GM18520 (cell line): ENCODE data around the gene SECTM1.

Experiments used
- ATAC-seq: cut with Tn5 transposase; IDR thresholded peaks from one replicate; pipeline ENCODE4 v1.9.1; 2021; ENCODE audit not compliant: unreplicated experiment

Gene SECTM1

GRCh38 chr17:82282239-82283207 is 51.0 kb downstream of the SECTM1 start:
- ATAC-seq, result no peak

GRCh38 chr17:82281502-82282238 is 51.9 kb downstream of the SECTM1 start:
- no peak for ATAC-seq

- no peak for ATAC-seq
Measured at GRCh38 chr17:82281076-82281475, 52.5 kb downstream of the SECTM1 start.

- no peak for ATAC-seq
Measured at GRCh38 chr17:82280537-82280936, 53.0 kb downstream of the SECTM1 start.

- ATAC-seq, result no peak
Measured at GRCh38 chr17:82278786-82279391, 54.7 kb downstream of the SECTM1 start.

- ATAC-seq, result no peak
Measured at GRCh38 chr17:82278308-82278707, 55.3 kb downstream of the SECTM1 start.

- ATAC-seq, result no peak
Measured at GRCh38 chr17:82277851-82278250, 55.7 kb downstream of the SECTM1 start.

- no peak for ATAC-seq
Measured at GRCh38 chr17:82276938-82277337, 56.6 kb downstream of the SECTM1 start.

GRCh38 chr17:82275326-82275725 is 58.2 kb downstream of the SECTM1 start:
- no peak for ATAC-seq

- ATAC-seq, result no peak
Measured at GRCh38 chr17:82274134-82275020, 59.2 kb downstream of the SECTM1 start.

- ATAC-seq, result peak; percentile 42
Measured at GRCh38 chr17:82273327-82274133, 60.0 kb downstream of the SECTM1 start, which contains the start of gene CSNK1D. Gene CSNK1D, minus strand, starts transcription at chr17:82273700. Its CDS starts 319 bp downstream, at chr17:82273381.

- ATAC-seq, result no peak
Measured at GRCh38 chr17:82272495-82273326, 60.9 kb downstream of the SECTM1 start.

- no peak for ATAC-seq
Measured at GRCh38 chr17:82271401-82271800, 62.2 kb downstream of the SECTM1 start.
